IMR-90 (cell line): Measurements from ENCODE around the gene KIAA0232. TPM values are rescaled to one million over a fixed set of nuclear protein-coding genes. Genes with fewer than 3 reads are reported as not detected.

ENCODE experiments used
- ATAC-seq: fragments of 200-7000 bp; cut with Tn5 transposase; 2 replicates; pipeline ENCODE4 v1.9.1; 2020; ENCODE audit warnings: low read depth, mild to moderate bottlenecking, moderate library complexity
- BruUV-seq: library from RNA; stranded (reverse); fragments of 400-500 nt; replicated peaks from 2 replicates; lab custom pipeline; 2021; lab: Mats Ljungman, UMichigan
- CTCF ChIA-PET: fragments of 300-600 bp; formaldehyde crosslinking; extraction: SDS; loops from one replicate; lab custom pipeline; 2021; ENCODE audit warnings: antibody characterized with exemption; lab: Yijun Ruan, JAX
- POLR2A ChIA-PET: fragments of 300-600 bp; sonication (Branson Sonifier 250); formaldehyde crosslinking; loops from one replicate; lab custom pipeline; 2022; ENCODE audit warnings: antibody characterized with exemption; ENCODE audit not compliant: unreplicated experiment; lab: Charles Lee
- DNase-seq: peaks from one replicate; pipeline ENCODE4 v3.0.0; 2013
- H2AFZ ChIP-seq: replicated peaks from 2 replicates; pipeline ENCODE3; 2013; ENCODE audit warnings: low read length, mild to moderate bottlenecking; ENCODE audit not compliant: poor library complexity
- H2AK5ac ChIP-seq: 2 replicates; pipeline ENCODE4 v1.6.1; 2013; ENCODE audit warnings: low read depth, low read length, inconsistent platforms
- H2AK9ac ChIP-seq: replicated peaks from 2 replicates; pipeline ENCODE3; 2013; ENCODE audit warnings: mild to moderate bottlenecking, low read depth, low read length, moderate library complexity; ENCODE audit not compliant: poor library complexity
- H2BK120ac ChIP-seq: 2 replicates; pipeline ENCODE4 v1.6.1; 2013; ENCODE audit warnings: low read depth, low read length, inconsistent platforms
- H2BK15ac ChIP-seq: 3 replicates; pipeline ENCODE4 v1.6.1; 2013; ENCODE audit warnings: low read depth, low read length, inconsistent platforms
- H2BK20ac ChIP-seq: 2 replicates; pipeline ENCODE4 v1.6.1; 2013; ENCODE audit warnings: low read depth, mild to moderate bottlenecking, inconsistent platforms, low read length, moderate library complexity
- H2BK5ac ChIP-seq: 2 replicates; pipeline ENCODE4 v1.6.1; 2013; ENCODE audit warnings: mild to moderate bottlenecking, low read depth, low read length, inconsistent platforms; ENCODE audit not compliant: poor library complexity, severe bottlenecking
- H3K14ac ChIP-seq: replicated peaks from 2 replicates; pipeline ENCODE4 v1.6.1; 2013; ENCODE audit warnings: low read depth, low read length, inconsistent platforms
- H3K18ac ChIP-seq: 2 replicates; pipeline ENCODE4 v1.6.1; 2013; ENCODE audit warnings: low read depth, low read length, control low read depth
- H3K23ac ChIP-seq: 2 replicates; pipeline ENCODE4 v1.6.1; 2013; ENCODE audit warnings: low read depth, low read length, inconsistent platforms
- H3K27ac ChIP-seq: 2 replicates; pipeline ENCODE4 v1.5.1; 2013; ENCODE audit warnings: mild to moderate bottlenecking, control low read depth, low read length; ENCODE audit not compliant: insufficient read depth
- H3K27me3 ChIP-seq: 2 replicates; pipeline ENCODE4 v1.6.1; 2013; ENCODE audit warnings: low read length; ENCODE audit not compliant: control insufficient read depth, insufficient read depth
- H3K36me3 ChIP-seq: 2 replicates; pipeline ENCODE4 v1.6.1; 2013; ENCODE audit warnings: low read length, mixed read lengths; ENCODE audit not compliant: control insufficient read depth, insufficient read depth
- H3K4ac ChIP-seq: 2 replicates; pipeline ENCODE4 v1.6.1; 2013; ENCODE audit warnings: low read depth, low read length, inconsistent platforms
- H3K4me1 ChIP-seq: 2 replicates; pipeline ENCODE4 v1.6.1; 2013; ENCODE audit warnings: low read length, mixed read lengths; ENCODE audit not compliant: control insufficient read depth, insufficient read depth
- H3K4me2 ChIP-seq: 2 replicates; pipeline ENCODE4 v1.6.1; 2013; ENCODE audit warnings: low read depth, mild to moderate bottlenecking, control low read depth, low read length, moderate library complexity
- H3K4me3 ChIP-seq: 2 replicates; pipeline ENCODE4 v1.5.1; 2013; ENCODE audit warnings: low read depth, mild to moderate bottlenecking, control low read depth, low read length, moderate library complexity; ENCODE audit not compliant: insufficient read depth
- H3K56ac ChIP-seq: 2 replicates; pipeline ENCODE4 v1.6.1; 2013; ENCODE audit warnings: low read length, inconsistent platforms; ENCODE audit not compliant: insufficient read depth; ENCODE audit errors: extremely low read depth
- H3K79me1 ChIP-seq, 2 experiments: 2 replicates each; pipeline ENCODE4 v1.6.1; 2013; ENCODE audit warnings: low read length in 2 of 2, inconsistent platforms in 1 of 2, low read depth in 1 of 2
- H3K9ac ChIP-seq: 2 replicates; pipeline ENCODE4 v1.6.1; 2013; ENCODE audit warnings: low read depth, low read length, control low read depth
- H3K9me1 ChIP-seq: 2 replicates; pipeline ENCODE4 v1.6.1; 2013; ENCODE audit warnings: low read length, inconsistent platforms; ENCODE audit not compliant: insufficient read depth
- H3K9me3 ChIP-seq: 2 replicates; pipeline ENCODE4 v1.6.1; 2013; ENCODE audit warnings: low read length; ENCODE audit not compliant: control insufficient read depth, insufficient read depth
- H4K20me1 ChIP-seq: 2 replicates; pipeline ENCODE4 v1.6.1; 2013; ENCODE audit warnings: low read length, inconsistent platforms; ENCODE audit not compliant: insufficient read depth
- H4K5ac ChIP-seq: 2 replicates; pipeline ENCODE4 v1.6.1; 2013; ENCODE audit warnings: mild to moderate bottlenecking, low read depth, low read length, control low read depth
- H4K8ac ChIP-seq, 2 experiments: 2 replicates each; pipeline ENCODE4 v1.6.1; 2013; ENCODE audit warnings: low read depth in 2 of 2, low read length in 2 of 2, control low read depth in 1 of 2, inconsistent platforms in 1 of 2
- H4K91ac ChIP-seq: 2 replicates; pipeline ENCODE4 v1.6.1; 2013; ENCODE audit warnings: low read depth, low read length, inconsistent platforms; ENCODE audit not compliant: insufficient read depth
- BHLHE40 ChIP-seq: fragments of 150-350 bp; IDR thresholded peaks from 2 replicates; pipeline ENCODE4 v1.6.1; 2016; ENCODE audit warnings: mild to moderate bottlenecking, low read depth, low read length
- CEBPB ChIP-seq: IDR thresholded peaks from 2 replicates; pipeline ENCODE4 v1.6.1; 2012; ENCODE audit warnings: low read depth, low read length, improper control_type of control experiment
- CHD1 ChIP-seq: IDR thresholded peaks from 2 replicates; pipeline ENCODE4 v1.6.1; 2012; ENCODE audit warnings: low read depth, low read length, improper control_type of control experiment
- CTCF ChIP-seq: conservative IDR thresholded peaks from 2 replicates; pipeline ENCODE4 v1.5.1; 2012; ENCODE audit warnings: mild to moderate bottlenecking, low read depth, low read length, improper control_type of control experiment
- ELK1 ChIP-seq: fragments of 150-350 bp; IDR thresholded peaks from 2 replicates; pipeline ENCODE4 v1.6.1; 2016; ENCODE audit warnings: low read depth, mild to moderate bottlenecking, low read length, moderate library complexity, borderline replicate concordance
- FOS ChIP-seq: fragments of 150-350 bp; IDR thresholded peaks from 2 replicates; pipeline ENCODE4 v1.6.1; 2016; ENCODE audit warnings: low read depth, low read length
- MAFK ChIP-seq: IDR thresholded peaks from 2 replicates; pipeline ENCODE4 v1.6.1; 2012; ENCODE audit warnings: low read depth, low read length, improper control_type of control experiment
- MAZ ChIP-seq: IDR thresholded peaks from 2 replicates; pipeline ENCODE4 v1.6.1; 2012; ENCODE audit warnings: low read depth, mild to moderate bottlenecking, low read length, improper control_type of control experiment, moderate library complexity, borderline replicate concordance
- MXI1 ChIP-seq: IDR thresholded peaks from 2 replicates; pipeline ENCODE4 v1.6.1; 2012; ENCODE audit warnings: low read depth, mild to moderate bottlenecking, low read length, moderate library complexity, borderline replicate concordance
- NFE2L2 ChIP-seq: fragments of 150-350 bp; IDR thresholded peaks from 2 replicates; pipeline ENCODE4 v1.6.1; 2016; ENCODE audit warnings: low read depth, mild to moderate bottlenecking, low read length
- POLR2A ChIP-seq: IDR thresholded peaks from 2 replicates; pipeline ENCODE4 v1.6.1; 2012; ENCODE audit warnings: mild to moderate bottlenecking, low read depth, low read length
- RAD21 ChIP-seq: IDR thresholded peaks from 2 replicates; pipeline ENCODE4 v1.6.1; 2012; ENCODE audit warnings: low read length, improper control_type of control experiment
- RCOR1 ChIP-seq: IDR thresholded peaks from 2 replicates; pipeline ENCODE4 v1.6.1; 2012; ENCODE audit warnings: mild to moderate bottlenecking, low read length, improper control_type of control experiment; ENCODE audit not compliant: insufficient replicate concordance
- RFX5 ChIP-seq: IDR thresholded peaks from 2 replicates; pipeline ENCODE4 v1.8.0; 2012; ENCODE audit warnings: low read depth, mild to moderate bottlenecking, low read length, moderate library complexity
- SMC3 ChIP-seq: fragments of 150-350 bp; IDR thresholded peaks from 2 replicates; pipeline ENCODE4 v1.6.1; 2016; ENCODE audit warnings: low read depth, mild to moderate bottlenecking, antibody characterized with exemption, low read length, moderate library complexity
- USF2 ChIP-seq: fragments of 150-350 bp; IDR thresholded peaks from 2 replicates; pipeline ENCODE4 v1.6.1; 2017; ENCODE audit warnings: mild to moderate bottlenecking, antibody characterized with exemption, low read length, low read depth
- WGBS, 2 experiments: methylation state at CpG; one replicate each; pipeline versions ENCODE4 v1.1.5 to v1.1.7; 2013; ENCODE audit warnings: missing lambda C conversion rate in 2 of 2; ENCODE audit not compliant: insufficient read length in 1 of 2; ENCODE audit errors: extremely low coverage in 2 of 2; 5-methylcytosine and 5-hydroxymethylcytosine counted together
- dilution Hi-C: fragments of 300-500 bp; cut with HindIII; formaldehyde crosslinking; loops from one replicate; pipeline ENCODE4 v1.14.3; 2018; ENCODE audit warnings: low sequenced_read_pairs; ENCODE audit not compliant: unreplicated experiment
- in situ Hi-C: fragments of 300-500 bp; cut with MboI; formaldehyde crosslinking; loops from 3 replicates; pipeline ENCODE4 v1.14.3; 2019; ENCODE audit warnings: low sequenced_read_pairs, inconsistent platforms, mixed read lengths
- intact Hi-C: fragments of 100-400 bp; cut with micrococcal nuclease; formaldehyde crosslinking; loops from 2 replicates; pipeline ENCODE4 v1.10.0; 2022
- polyA plus RNA-seq, 3 experiments: library from polyadenylated mRNA; depleted of rRNA; stranded (reverse); fragments of >200 nt; gene quantifications; 2 replicates each; pipeline ENCODE4 v1.2.3, GENCODE V29; 2012; ENCODE audit warnings: low replicate concordance in 1 of 3
- total RNA-seq: library from RNA; depleted of rRNA; stranded (reverse); fragments of >200 nt; gene quantifications from 2 replicates; pipeline ENCODE4 v1.2.3, GENCODE V29; 2012

Gene KIAA0232
- total and polyA plus RNA-seq, 2 of the 4 experiments (the other 2 are of a cell fraction): 6.8 to 19.5 TPM

GRCh38 chr4:6803246-6803645 is 20.7 kb downstream of the KIAA0232 start:
- TF ChIP-seq MXI1 (no peak), CHD1 (no peak), RAD21 (no peak), USF2 (no peak), RCOR1 (no peak), ELK1 (no peak), FOS (no peak), SMC3 (no peak), MAZ (no peak), RFX5 (no peak), POLR2A (no peak), CEBPB (no peak), NFE2L2 (no peak), BHLHE40 (no peak), MAFK (no peak), CTCF (no peak)
- in situ Hi-C loops: no loop called here
- no peak overlapping the region for H3K4ac ChIP-seq
- H2BK120ac ChIP-seq: no peak overlapping the region
- no peak overlapping the region for H3K4me2 ChIP-seq
- peaks cover 66% of the 10 kb centered on the region for H4K20me1 ChIP-seq
- H3K79me1 ChIP-seq: peaks cover 38 to 71% of the 10 kb centered on the region in 2 experiments
- dilution Hi-C loops: no loop called here
- H3K4me3 ChIP-seq: no peak overlapping the region
- no peak overlapping the region for H2BK15ac ChIP-seq
- no peak overlapping the region for H4K8ac ChIP-seq
- peaks cover 32% of the 10 kb centered on the region for H3K9me1 ChIP-seq
- H2AFZ ChIP-seq: no peak overlapping the region
- no peak overlapping the region for H2AK9ac ChIP-seq
- H3K27ac ChIP-seq: no peak overlapping the region
- H2BK20ac ChIP-seq: no peak overlapping the region
- no peaks in the 10 kb centered on the region for H3K9me3 ChIP-seq
- no peak overlapping the region for H4K91ac ChIP-seq
- H3K14ac ChIP-seq: no peak overlapping the region
- POLR2A ChIA-PET: no interaction called here
- no CpG with 5 or more reads among the region's 1 CpG for WGBS, 2 experiments
- BruUV-seq: no TSS peak
- DNase-seq: no peak
- H3K56ac ChIP-seq: no peak overlapping the region
- no peak overlapping the region for H3K9ac ChIP-seq
- ATAC-seq: no peak
- no peak overlapping the region for H3K18ac ChIP-seq
- no peaks in the 10 kb centered on the region for H3K27me3 ChIP-seq
- peaks cover 7% of the 10 kb centered on the region for H3K4me1 ChIP-seq
- H3K23ac ChIP-seq: no peak overlapping the region
- intact Hi-C loops: no loop called here
- CTCF ChIA-PET: no interaction called here
- H2BK5ac ChIP-seq: no peak overlapping the region
- H3K36me3 ChIP-seq: peaks cover 2% of the 10 kb centered on the region
- no peak overlapping the region for H2AK5ac ChIP-seq
- no peak overlapping the region for H4K5ac ChIP-seq
